Neuron (in vitro differentiated cells): ENCODE results near the gene GMPPA.

ENCODE experiments used
- H2AFZ ChIP-seq: one replicate; pipeline ENCODE4 v1.6.1; 2013; ENCODE audit warnings: low read depth, mild to moderate bottlenecking, inconsistent platforms, low read length, moderate library complexity
- H3K27me3 ChIP-seq: one replicate; pipeline ENCODE4 v1.6.1; 2013; ENCODE audit warnings: low read length; ENCODE audit not compliant: insufficient read depth
- H3K36me3 ChIP-seq: one replicate; pipeline ENCODE4 v1.6.1; 2013; ENCODE audit warnings: low read length; ENCODE audit not compliant: insufficient read depth
- H3K4me1 ChIP-seq: one replicate; pipeline ENCODE4 v1.6.1; 2013; ENCODE audit warnings: low read length; ENCODE audit not compliant: insufficient read depth
- H3K4me3 ChIP-seq: 2 replicates; pipeline ENCODE4 v1.5.1; 2013; ENCODE audit warnings: mild to moderate bottlenecking, low read length, moderate library complexity
- H3K9me3 ChIP-seq: one replicate; pipeline ENCODE4 v1.6.1; 2013; ENCODE audit warnings: low read length

GMPPA gene

GRCh38 chr2:219507581-219508443, 9.1 kb downstream of the GMPPA start:
- H3K4me3 ChIP-seq, result no peak overlapping the region
- H2AFZ ChIP-seq, result no peak overlapping the region
- H3K36me3 ChIP-seq, result peaks cover 5% of the 10 kb centered on the region
- peaks cover 16% of the 10 kb centered on the region for H3K27me3 ChIP-seq
- no peaks in the 10 kb centered on the region for H3K9me3 ChIP-seq
- H3K4me1 ChIP-seq, result peaks cover 58% of the 10 kb centered on the region

- no peaks in the 10 kb centered on the region for H3K9me3 ChIP-seq
- H3K36me3 ChIP-seq, result peaks cover 5% of the 10 kb centered on the region
- no peak overlapping the region for H2AFZ ChIP-seq
- peaks cover 63% of the 10 kb centered on the region for H3K4me1 ChIP-seq
- H3K4me3 ChIP-seq, result no peak overlapping the region
- peaks cover 22% of the 10 kb centered on the region for H3K27me3 ChIP-seq
Observed at GRCh38 chr2:219508444-219508734, 9.7 kb downstream of the GMPPA start.

- peaks cover 1% of the 10 kb centered on the region for H3K36me3 ChIP-seq
- H3K9me3 ChIP-seq, result no peaks in the 10 kb centered on the region
- peaks cover 30% of the 10 kb centered on the region for H3K27me3 ChIP-seq
- peaks cover 70% of the 10 kb centered on the region for H3K4me1 ChIP-seq
- no peak overlapping the region for H3K4me3 ChIP-seq
- no peak overlapping the region for H2AFZ ChIP-seq
Observed at GRCh38 chr2:219508971-219509779, 10.5 kb downstream of the GMPPA start.

- no peaks in the 10 kb centered on the region for H3K36me3 ChIP-seq
Observed at GRCh38 chr2:219509780-219510511, 11.3 kb downstream of the GMPPA start.

GRCh38 chr2:219510512-219511135, 11.9 kb downstream of the GMPPA start:
- no peaks in the 10 kb centered on the region for H3K36me3 ChIP-seq
- no peaks in the 10 kb centered on the region for H3K9me3 ChIP-seq
- no peak overlapping the region for H3K4me3 ChIP-seq
- H3K4me1 ChIP-seq, result peaks cover 76% of the 10 kb centered on the region
- no peak overlapping the region for H2AFZ ChIP-seq
- peaks cover 44% of the 10 kb centered on the region for H3K27me3 ChIP-seq

More at GRCh38 chr2:219509780-219510511, 11.3 kb downstream of the GMPPA start:
- H3K4me3 ChIP-seq, result peak overlapping the region; percentile 23
- peaks cover 76% of the 10 kb centered on the region for H3K4me1 ChIP-seq
- peaks cover 37% of the 10 kb centered on the region for H3K27me3 ChIP-seq
- no peak overlapping the region for H2AFZ ChIP-seq
- H3K9me3 ChIP-seq, result no peaks in the 10 kb centered on the region

- Histone ChIP-seq H3K36me3 (no peaks in the 10 kb centered on the region), H3K4me1 (peaks cover 66% of the 10 kb centered on the region), H3K27me3 (peaks cover 55% of the 10 kb centered on the region), H3K4me3 (no peak overlapping the region), H2AFZ (no peak overlapping the region), H3K9me3 (no peaks in the 10 kb centered on the region)
Observed at GRCh38 chr2:219511547-219512325, 13.0 kb downstream of the GMPPA start.

- Histone ChIP-seq H3K4me3 (no peak overlapping the region), H3K9me3 (no peaks in the 10 kb centered on the region), H2AFZ (no peak overlapping the region), H3K27me3 (peaks cover 64% of the 10 kb centered on the region), H3K4me1 (peaks cover 57% of the 10 kb centered on the region), H3K36me3 (no peaks in the 10 kb centered on the region)
Observed at GRCh38 chr2:219512524-219513216, 14.0 kb downstream of the GMPPA start.

- Histone ChIP-seq H3K36me3 (no peaks in the 10 kb centered on the region), H3K27me3 (peaks cover 69% of the 10 kb centered on the region), H3K9me3 (no peaks in the 10 kb centered on the region), H3K4me3 (no peak overlapping the region), H2AFZ (no peak overlapping the region), H3K4me1 (peaks cover 48% of the 10 kb centered on the region)
Observed at GRCh38 chr2:219513787-219514186, 15.1 kb downstream of the GMPPA start.

- H3K36me3 ChIP-seq, result no peaks in the 10 kb centered on the region
- H3K27me3 ChIP-seq, result peaks cover 70% of the 10 kb centered on the region
- no peaks in the 10 kb centered on the region for H3K9me3 ChIP-seq
- H2AFZ ChIP-seq, result no peak within 1 kb of the TSS
- H3K4me1 ChIP-seq, result peaks cover 43% of the 10 kb centered on the region
- no peak within 1 kb of the TSS for H3K4me3 ChIP-seq
Observed at GRCh38 chr2:219514196-219514761, 15.6 kb downstream of the GMPPA start, which contains the start of gene ASIC4. Gene ASIC4 (plus strand): TSS chr2:219514482. CDS start chr2:219514725, 243 bp downstream.

- no peak overlapping the region for H3K4me3 ChIP-seq
- no peaks in the 10 kb centered on the region for H3K9me3 ChIP-seq
- peaks cover 74% of the 10 kb centered on the region for H3K27me3 ChIP-seq
- H2AFZ ChIP-seq, result no peak overlapping the region
- no peaks in the 10 kb centered on the region for H3K36me3 ChIP-seq
- peaks cover 38% of the 10 kb centered on the region for H3K4me1 ChIP-seq
Observed at GRCh38 chr2:219514836-219515235, 16.1 kb downstream of the GMPPA start.

GRCh38 chr2:219515874-219516629, 17.4 kb downstream of the GMPPA start:
- no peak overlapping the region for H3K4me3 ChIP-seq
- peaks cover 83% of the 10 kb centered on the region for H3K27me3 ChIP-seq
- H3K36me3 ChIP-seq, result no peaks in the 10 kb centered on the region
- peaks cover 34% of the 10 kb centered on the region for H3K4me1 ChIP-seq
- H3K9me3 ChIP-seq, result no peaks in the 10 kb centered on the region
- H2AFZ ChIP-seq, result no peak overlapping the region
